DOHH2 (cell line): ENCODE results near the gene UNC45A.

Source experiments
- H3F3A ChIP-seq: fragments of 200-600 bp; sonication (generic), shearing (Covaris generic); 2 replicates; pipeline ENCODE4 v1.6.0; 2016; ENCODE audit warnings: antibody characterized with exemption, mild to moderate bottlenecking; ENCODE audit not compliant: control insufficient read depth, insufficient read depth
- H3K27ac ChIP-seq: fragments of 200-600 bp; sonication (generic); 2 replicates; pipeline ENCODE4 v1.5.1; 2014; ENCODE audit warnings: low read depth, mild to moderate bottlenecking, low read length, moderate library complexity
- H3K27me3 ChIP-seq: fragments of 200-600 bp; sonication (generic); 2 replicates; pipeline ENCODE4 v1.6.1; 2014; ENCODE audit warnings: mild to moderate bottlenecking, low read length, mixed read lengths; ENCODE audit not compliant: control insufficient read depth
- H3K36me3 ChIP-seq: fragments of 200-600 bp; sonication (generic); 2 replicates; pipeline ENCODE4 v1.6.1; 2014; ENCODE audit warnings: mild to moderate bottlenecking, low read length, moderate library complexity, mixed read lengths; ENCODE audit not compliant: control insufficient read depth
- H3K4me1 ChIP-seq: fragments of 200-600 bp; sonication (generic); 2 replicates; pipeline ENCODE4 v1.6.1; 2014; ENCODE audit warnings: mild to moderate bottlenecking, low read length, mixed read lengths; ENCODE audit not compliant: control insufficient read depth
- H3K4me2 ChIP-seq: fragments of 200-600 bp; sonication (generic); 2 replicates; pipeline ENCODE4 v1.6.0; 2014; ENCODE audit warnings: mild to moderate bottlenecking, low read length, moderate library complexity
- H3K4me3 ChIP-seq: fragments of 200-600 bp; sonication (generic); 2 replicates; pipeline ENCODE4 v1.5.1; 2014; ENCODE audit warnings: mild to moderate bottlenecking, low read length, mixed read lengths
- H3K79me2 ChIP-seq: fragments of 200-600 bp; sonication (generic); 2 replicates; pipeline ENCODE4 v1.6.1; 2014; ENCODE audit warnings: mild to moderate bottlenecking, low read length, mixed read lengths; ENCODE audit not compliant: control insufficient read depth
- H3K9me2 ChIP-seq: fragments of 200-600 bp; sonication (generic); replicated peaks from 2 replicates; pipeline ENCODE4 v1.6.1; 2014; ENCODE audit warnings: mild to moderate bottlenecking, low read length, mixed read lengths; ENCODE audit not compliant: control insufficient read depth
- H3K9me3 ChIP-seq: fragments of 200-600 bp; sonication (generic); 2 replicates; pipeline ENCODE4 v1.6.1; 2014; ENCODE audit warnings: antibody characterized with exemption, low read length, mixed read lengths; ENCODE audit not compliant: control insufficient read depth, insufficient read depth
- H4K20me1 ChIP-seq: fragments of 200-600 bp; sonication (generic); 2 replicates; pipeline ENCODE4 v1.6.0; 2014; ENCODE audit warnings: low read depth, mild to moderate bottlenecking, antibody characterized with exemption, low read length, moderate library complexity; ENCODE audit not compliant: control insufficient read depth, insufficient read depth
- CTCF ChIP-seq: fragments of 200-600 bp; sonication (generic); IDR thresholded peaks from one replicate; pipeline ENCODE4 v1.5.1; 2014; ENCODE audit warnings: antibody characterized with exemption, mild to moderate bottlenecking, low read depth, low read length; ENCODE audit not compliant: poor library complexity, severe bottlenecking
- EZH2phosphoT487 ChIP-seq: fragments of 200-600 bp; sonication (generic); IDR thresholded peaks from 2 replicates; pipeline ENCODE4 v1.6.1; 2017; ENCODE audit warnings: borderline replicate concordance, mild to moderate bottlenecking, antibody characterized with exemption, low read length, moderate library complexity, mixed read lengths

Gene UNC45A

GRCh38 chr15:90939756-90940155, 4.7 kb downstream of the UNC45A start:
- Histone ChIP-seq H3K9me3 (no peaks in the 10 kb centered on the region), H3K9me2 (no peaks in the 10 kb centered on the region), H3K4me1 (peaks cover 19% of the 10 kb centered on the region), H3K27me3 (no peaks in the 10 kb centered on the region), H3K4me2 (no peak overlapping the region), H3K4me3 (no peak overlapping the region), H3K27ac (no peak overlapping the region), H3K79me2 (peaks cover 18% of the 10 kb centered on the region), H4K20me1 (0 out of 2 replicates have a peak, but pooled peaks cover 5% of the 10 kb centered on the region), H3F3A (no peaks in the 10 kb centered on the region), H3K36me3 (peaks cover 78% of the 10 kb centered on the region)
- no peak for TF ChIP-seq EZH2phosphoT487
- no peak for TF ChIP-seq CTCF

GRCh38 chr15:90941038-90941437, 6.0 kb downstream of the UNC45A start:
- H3K79me2 ChIP-seq = peaks cover 10% of the 10 kb centered on the region
- peaks cover 12% of the 10 kb centered on the region for H3K4me1 ChIP-seq
- H3K9me2 ChIP-seq = no peaks in the 10 kb centered on the region
- no peaks in the 10 kb centered on the region for H3K9me3 ChIP-seq
- 0 out of 2 replicates have a peak, but pooled peaks cover 4% of the 10 kb centered on the region for H4K20me1 ChIP-seq
- no peak overlapping the region for H3K4me3 ChIP-seq
- H3K36me3 ChIP-seq = peaks cover 76% of the 10 kb centered on the region
- TF ChIP-seq EZH2phosphoT487 (no peak), CTCF (no peak)
- H3K27ac ChIP-seq = no peak overlapping the region
- H3K4me2 ChIP-seq = no peak overlapping the region
- H3K27me3 ChIP-seq = no peaks in the 10 kb centered on the region
- H3F3A ChIP-seq = no peaks in the 10 kb centered on the region

GRCh38 chr15:90942354-90943120, 7.5 kb downstream of the UNC45A start:
- TF ChIP-seq CTCF = no peak
- no peak for TF ChIP-seq EZH2phosphoT487
- Histone ChIP-seq H3K79me2 (no peaks in the 10 kb centered on the region), H3K27me3 (no peaks in the 10 kb centered on the region), H3K4me1 (no peaks in the 10 kb centered on the region), H3K4me3 (no peak overlapping the region), H3K27ac (no peak overlapping the region), H3K9me3 (no peaks in the 10 kb centered on the region), H3K36me3 (peaks cover 77% of the 10 kb centered on the region), H4K20me1 (no peaks in the 10 kb centered on the region), H3K9me2 (no peaks in the 10 kb centered on the region), H3F3A (no peaks in the 10 kb centered on the region), H3K4me2 (no peak overlapping the region)
